ENCODE data around the gene PUM1.

PUM1 gene

DNA sequence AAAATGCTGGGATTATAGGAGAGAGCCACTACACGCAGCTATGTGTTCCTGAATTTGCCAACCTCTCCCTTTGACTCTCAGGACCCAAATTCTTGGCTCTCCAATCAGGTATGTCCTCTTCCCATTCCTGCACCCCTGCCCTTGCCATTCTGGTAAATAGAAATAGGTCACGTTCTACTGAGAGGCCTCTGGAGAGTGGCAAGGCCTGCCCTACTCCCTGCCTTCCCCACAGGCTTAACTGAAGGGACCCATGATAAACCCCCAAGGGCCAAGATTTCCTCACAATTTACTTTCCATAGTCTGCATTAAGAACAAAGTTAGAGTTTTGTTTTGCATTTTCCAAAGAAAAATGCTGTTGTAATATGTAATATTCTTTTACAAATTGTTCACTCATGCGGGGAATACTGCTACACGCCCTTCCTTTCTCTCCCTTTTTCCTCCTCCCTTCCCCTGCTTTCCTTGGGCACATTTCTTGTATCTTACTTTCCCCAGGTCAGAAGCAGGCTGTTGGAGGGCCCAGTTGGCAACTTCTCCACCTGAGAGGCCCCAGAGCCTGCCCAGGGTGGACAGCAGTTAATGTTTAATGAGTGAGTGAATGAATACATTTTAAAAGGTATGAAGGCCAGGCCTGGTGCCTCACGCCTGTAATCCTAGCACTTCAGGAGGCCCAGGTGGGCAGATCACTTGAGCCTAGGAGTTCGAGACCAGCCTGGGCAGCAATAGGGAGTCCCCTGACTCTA, 33.9 kb upstream of the PUM1 start:
- TF ChIP-seq SIN3A (IDR thresholded peaks at IDR 0.05; ENCODE audit: borderline replicate concordance, insufficient read depth, low read length) = no peak

GRCh38 chr1:31095985-31096384, 30.5 kb upstream of the PUM1 start:
- TF ChIP-seq POLR2AphosphoS5 (IDR thresholded peaks at IDR 0.05; ENCODE audit: low read depth, low read length) (no peak), SIN3A (IDR thresholded peaks at IDR 0.05; ENCODE audit: borderline replicate concordance, insufficient read depth, low read length) (no peak), FOXP2 (optimal IDR thresholded peaks at IDR 0.05; ENCODE audit: borderline replicate concordance, extremely low read depth, extremely low read length, insufficient read depth) (no peak)

GRCh38 chr1:31095298-31095981, 29.9 kb upstream of the PUM1 start:
- TF ChIP-seq POLR2AphosphoS5 (IDR thresholded peaks at IDR 0.05; ENCODE audit: low read depth, low read length) = no peak
- TF ChIP-seq SIN3A (IDR thresholded peaks at IDR 0.05; ENCODE audit: borderline replicate concordance, insufficient read depth, low read length) = no peak
- TF ChIP-seq FOXP2 (optimal IDR thresholded peaks at IDR 0.05; ENCODE audit: borderline replicate concordance, extremely low read depth, extremely low read length, insufficient read depth) = no peak
- no peak for TF ChIP-seq TAF1 (IDR thresholded peaks at IDR 0.05; ENCODE audit: borderline replicate concordance, insufficient read depth, low read length)
- TF ChIP-seq, protein P1, sequence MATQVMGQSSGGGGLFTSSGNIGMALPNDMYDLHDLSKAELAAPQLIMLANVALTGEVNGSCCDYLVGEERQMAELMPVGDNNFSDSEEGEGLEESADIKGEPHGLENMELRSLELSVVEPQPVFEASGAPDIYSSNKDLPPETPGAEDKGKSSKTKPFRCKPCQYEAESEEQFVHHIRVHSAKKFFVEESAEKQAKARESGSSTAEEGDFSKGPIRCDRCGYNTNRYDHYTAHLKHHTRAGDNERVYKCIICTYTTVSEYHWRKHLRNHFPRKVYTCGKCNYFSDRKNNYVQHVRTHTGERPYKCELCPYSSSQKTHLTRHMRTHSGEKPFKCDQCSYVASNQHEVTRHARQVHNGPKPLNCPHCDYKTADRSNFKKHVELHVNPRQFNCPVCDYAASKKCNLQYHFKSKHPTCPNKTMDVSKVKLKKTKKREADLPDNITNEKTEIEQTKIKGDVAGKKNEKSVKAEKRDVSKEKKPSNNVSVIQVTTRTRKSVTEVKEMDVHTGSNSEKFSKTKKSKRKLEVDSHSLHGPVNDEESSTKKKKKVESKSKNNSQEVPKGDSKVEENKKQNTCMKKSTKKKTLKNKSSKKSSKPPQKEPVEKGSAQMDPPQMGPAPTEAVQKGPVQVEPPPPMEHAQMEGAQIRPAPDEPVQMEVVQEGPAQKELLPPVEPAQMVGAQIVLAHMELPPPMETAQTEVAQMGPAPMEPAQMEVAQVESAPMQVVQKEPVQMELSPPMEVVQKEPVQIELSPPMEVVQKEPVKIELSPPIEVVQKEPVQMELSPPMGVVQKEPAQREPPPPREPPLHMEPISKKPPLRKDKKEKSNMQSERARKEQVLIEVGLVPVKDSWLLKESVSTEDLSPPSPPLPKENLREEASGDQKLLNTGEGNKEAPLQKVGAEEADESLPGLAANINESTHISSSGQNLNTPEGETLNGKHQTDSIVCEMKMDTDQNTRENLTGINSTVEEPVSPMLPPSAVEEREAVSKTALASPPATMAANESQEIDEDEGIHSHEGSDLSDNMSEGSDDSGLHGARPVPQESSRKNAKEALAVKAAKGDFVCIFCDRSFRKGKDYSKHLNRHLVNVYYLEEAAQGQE (IDR thresholded peaks at IDR 0.05; ENCODE audit: insufficient read depth in 1 of 2, low read depth in 2 of 2, low read length in 2 of 2) = no peak

DNA sequence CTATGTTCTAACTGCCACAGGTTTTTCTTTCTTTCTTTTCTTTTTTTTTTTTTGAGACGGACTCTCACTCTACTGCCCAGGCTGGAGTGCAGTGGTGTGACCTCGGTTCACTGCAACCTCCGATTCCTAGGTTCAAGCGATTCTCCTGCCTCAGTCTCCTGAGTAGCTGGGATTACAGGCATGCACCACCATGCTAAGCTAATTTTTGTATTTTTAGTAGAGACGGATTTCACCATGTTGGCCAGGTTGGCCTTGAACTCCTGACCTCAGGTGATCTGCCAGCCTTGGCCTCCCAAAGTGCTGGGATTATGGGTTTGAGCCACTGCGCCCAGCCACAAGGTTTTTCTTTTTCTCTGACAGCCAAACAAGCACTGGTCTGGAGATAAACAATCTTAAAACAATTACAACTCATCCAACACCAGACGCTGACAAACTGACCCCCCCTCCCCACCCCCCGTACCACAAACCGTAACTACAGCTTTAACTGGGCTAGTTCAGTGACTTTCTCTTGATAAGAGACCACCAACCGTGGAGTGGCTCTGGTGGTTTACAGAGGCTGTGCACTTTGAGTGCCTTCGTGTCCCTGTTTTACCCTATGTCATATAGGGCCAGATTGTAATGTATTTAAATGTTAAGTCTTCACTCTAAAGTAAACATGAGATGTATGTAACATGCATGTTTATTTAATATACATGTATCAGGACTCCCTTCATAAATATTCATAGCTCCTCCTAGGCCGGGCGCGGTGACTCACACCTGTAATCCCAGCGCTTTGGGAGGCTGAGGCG, 19.5 kb upstream of the PUM1 start:
- TF ChIP-seq TAF1 (IDR thresholded peaks at IDR 0.05; ENCODE audit: borderline replicate concordance, insufficient read depth, low read length) = no peak
- TF ChIP-seq, protein P1 (IDR thresholded peaks at IDR 0.05; ENCODE audit: insufficient read depth in 1 of 2, low read depth in 2 of 2, low read length in 2 of 2) = no peak
- no peak for TF ChIP-seq POLR2AphosphoS5 (IDR thresholded peaks at IDR 0.05; ENCODE audit: low read depth, low read length)
- TF ChIP-seq SIN3A (IDR thresholded peaks at IDR 0.05; ENCODE audit: borderline replicate concordance, insufficient read depth, low read length) = no peak
- TF ChIP-seq FOXP2 (optimal IDR thresholded peaks at IDR 0.05; ENCODE audit: borderline replicate concordance, extremely low read depth, extremely low read length, insufficient read depth) = no peak

GRCh38 chr1:31082385-31082784, 16.9 kb upstream of the PUM1 start:
- no peak for TF ChIP-seq TAF1 (IDR thresholded peaks at IDR 0.05; ENCODE audit: borderline replicate concordance, insufficient read depth, low read length)
- TF ChIP-seq, protein P1 (IDR thresholded peaks at IDR 0.05; ENCODE audit: insufficient read depth in 1 of 2, low read depth in 2 of 2, low read length in 2 of 2) = no peak
- TF ChIP-seq POLR2AphosphoS5 (IDR thresholded peaks at IDR 0.05; ENCODE audit: low read depth, low read length) = no peak
- TF ChIP-seq SIN3A (IDR thresholded peaks at IDR 0.05; ENCODE audit: borderline replicate concordance, insufficient read depth, low read length) = no peak
- TF ChIP-seq FOXP2 (optimal IDR thresholded peaks at IDR 0.05; ENCODE audit: borderline replicate concordance, extremely low read depth, extremely low read length, insufficient read depth) = no peak

All from PFSK-1 (cell line).